H1 (cell line): Measurements from ENCODE around the gene MC5R. TPM values are rescaled to one million over a fixed set of nuclear protein-coding genes. Genes with fewer than 3 reads are reported as not detected.
A peak's percentile ranks its signal among the peaks of the same experiment; 100 is the strongest.

Experiments
- CTCF ChIA-PET: fragments of 300-600 bp; sonication (Branson Sonifier 250); formaldehyde crosslinking; loops from one replicate; lab custom pipeline; 2021; ENCODE audit not compliant: partially characterized antibody; lab: Charles Lee
- POLR2A ChIA-PET: fragments of 300-600 bp; sonication (Branson Sonifier 250); formaldehyde crosslinking; loops from one replicate; lab custom pipeline; 2021; ENCODE audit warnings: inconsistent platforms; ENCODE audit not compliant: partially characterized antibody; lab: Charles Lee
- DNase-seq, 2 experiments: peaks; one replicate each; pipeline versions ENCODE4 v3.0.0 to v3.0.0-alpha.2; 2010 to 2022; ENCODE audit warnings: low spot score in 2 of 2, low read depth in 1 of 2, mixed read lengths in 1 of 2
- FAIRE-seq: peaks from 2 replicates; lab custom pipeline; 2011; peaks lifted over from hg19 to GRCh38; lab: Jason Lieb, UNC
- H2AFZ ChIP-seq: 2 replicates; pipeline ENCODE4 v1.8.1; 2012; ENCODE audit warnings: low read length, inconsistent platforms
- H2AK5ac ChIP-seq: 2 replicates; pipeline ENCODE4 v1.6.1; 2013; ENCODE audit warnings: low read depth, low read length
- H2BK120ac ChIP-seq: replicated peaks from 2 replicates; pipeline ENCODE3; 2013; ENCODE audit warnings: low read depth, low read length, inconsistent platforms
- H2BK12ac ChIP-seq: 2 replicates; pipeline ENCODE4 v1.6.1; 2013; ENCODE audit warnings: low read depth, low read length
- H2BK15ac ChIP-seq: 2 replicates; pipeline ENCODE4 v1.6.1; 2013; ENCODE audit warnings: low read length
- H2BK20ac ChIP-seq: 2 replicates; pipeline ENCODE4 v1.6.1; 2013; ENCODE audit warnings: low read length
- H2BK5ac ChIP-seq: 2 replicates; pipeline ENCODE4 v1.6.1; 2013; ENCODE audit warnings: low read depth, low read length
- H3K14ac ChIP-seq: 2 replicates; pipeline ENCODE4 v1.6.1; 2013; ENCODE audit warnings: inconsistent platforms; ENCODE audit not compliant: insufficient read length
- H3K18ac ChIP-seq: 2 replicates; pipeline ENCODE4 v1.6.1; 2013; ENCODE audit warnings: low read length; ENCODE audit errors: extremely low read depth
- H3K23ac ChIP-seq: 2 replicates; pipeline ENCODE4 v1.6.1; 2013; ENCODE audit warnings: inconsistent platforms; ENCODE audit not compliant: insufficient read length
- H3K23me2 ChIP-seq: 2 replicates; pipeline ENCODE4 v1.6.1; 2013; ENCODE audit warnings: low read depth, low read length
- H3K27ac ChIP-seq: 2 replicates; pipeline ENCODE4 v1.6.1; 2011; ENCODE audit warnings: low read depth, low read length, inconsistent platforms
- H3K27me3 ChIP-seq, 4 experiments: replicated peaks in 1 of 4; 1 replicate in 1 of 4; 2 replicates in 3 of 4; pipeline versions ENCODE4 v1.6.1 to v1.8.1; 2011 to 2013; ENCODE audit warnings: low read length in 3 of 4, mild to moderate bottlenecking in 3 of 4, inconsistent platforms in 2 of 4, mixed read lengths in 2 of 4, moderate library complexity in 1 of 4; ENCODE audit not compliant: control insufficient read depth in 3 of 4, insufficient read depth in 3 of 4; ENCODE audit errors: extremely low read depth in 1 of 4
- H3K36me3 ChIP-seq, 4 experiments: 2 replicates each; pipeline versions ENCODE4 v1.6.1 to v1.8.1; 2011 to 2013; ENCODE audit warnings: mild to moderate bottlenecking in 4 of 4, low read length in 3 of 4, moderate library complexity in 2 of 4, control low read depth in 1 of 4, inconsistent platforms in 1 of 4; ENCODE audit not compliant: insufficient read depth in 4 of 4, control insufficient read depth in 2 of 4
- H3K4ac ChIP-seq: replicated peaks from 2 replicates; pipeline ENCODE3; 2013; ENCODE audit warnings: low read length, low read depth, mixed read lengths, inconsistent platforms; ENCODE audit not compliant: insufficient read length
- H3K4me1 ChIP-seq, 4 experiments: replicated peaks in 1 of 4; 1 replicate in 1 of 4; 2 replicates in 3 of 4; pipeline versions ENCODE4 v1.6.1 to v1.8.1; 2011 to 2013; ENCODE audit warnings: low read length in 3 of 4, inconsistent platforms in 2 of 4, mixed read lengths in 1 of 4; ENCODE audit not compliant: insufficient read depth in 4 of 4, control insufficient read depth in 3 of 4
- H3K4me2 ChIP-seq, 2 experiments: 2 replicates each; pipeline versions ENCODE4 v1.6.1 to v1.8.1; 2011 to 2013; ENCODE audit warnings: low read depth in 2 of 2, low read length in 2 of 2, control low read depth in 1 of 2, inconsistent platforms in 1 of 2, mild to moderate bottlenecking in 1 of 2; ENCODE audit not compliant: insufficient read depth in 1 of 2
- H3K4me3 ChIP-seq, 4 experiments: fragments of 200-600, 300-600 bp in 1 of 4; sonication (generic), shearing (Covaris generic), sonication (Bioruptor Twin) in 1 of 4; 2 replicates each; pipeline versions ENCODE4 v1.5.1 to v1.8.1; 2011 to 2016; ENCODE audit warnings: low read length in 4 of 4, low read depth in 3 of 4, control low read depth in 2 of 4, inconsistent platforms in 2 of 4, mild to moderate bottlenecking in 2 of 4, mixed read lengths in 1 of 4, moderate library complexity in 1 of 4; ENCODE audit not compliant: insufficient read depth in 2 of 4; ENCODE audit errors: extremely low read depth in 1 of 4
- H3K56ac ChIP-seq: replicated peaks from 2 replicates; pipeline ENCODE3; 2013; ENCODE audit warnings: low read depth, mild to moderate bottlenecking, mixed read lengths, low read length, inconsistent platforms; ENCODE audit not compliant: insufficient read length
- H3K79me1 ChIP-seq: 2 replicates; pipeline ENCODE4 v1.6.1; 2013; ENCODE audit warnings: low read depth, low read length, control low read depth
- H3K79me2 ChIP-seq, 2 experiments: 2 replicates each; pipeline versions ENCODE4 v1.6.1 to v1.8.1; 2012 to 2013; ENCODE audit warnings: low read length in 2 of 2, mild to moderate bottlenecking in 2 of 2, inconsistent platforms in 1 of 2; ENCODE audit not compliant: insufficient read depth in 2 of 2, control insufficient read depth in 1 of 2
- H3K9ac ChIP-seq, 4 experiments: replicated peaks in 1 of 4; 1 replicate in 1 of 4; 2 replicates in 3 of 4; pipeline versions ENCODE4 v1.6.1 to v1.8.1; 2011 to 2013; ENCODE audit warnings: low read depth in 3 of 4, low read length in 3 of 4, control low read depth in 2 of 4, mild to moderate bottlenecking in 2 of 4, moderate library complexity in 2 of 4, inconsistent platforms in 1 of 4; ENCODE audit errors: extremely low read depth in 1 of 4
- H3K9me3 ChIP-seq, 2 experiments: 2 replicates each; pipeline versions ENCODE4 v1.6.1 to v1.8.1; 2012 to 2013; ENCODE audit warnings: mild to moderate bottlenecking in 2 of 2, moderate library complexity in 2 of 2, control low read depth in 1 of 2, inconsistent platforms in 1 of 2, low read depth in 1 of 2, low read length in 1 of 2, mixed read lengths in 1 of 2; ENCODE audit not compliant: insufficient read depth in 2 of 2
- H4K20me1 ChIP-seq, 2 experiments: replicated peaks in 1 of 2; 2 replicates each; pipeline versions ENCODE3 to v1.8.1; 2011 to 2013; ENCODE audit warnings: inconsistent platforms in 2 of 2, low read length in 2 of 2, mild to moderate bottlenecking in 1 of 2; ENCODE audit not compliant: insufficient read depth in 2 of 2, control insufficient read depth in 1 of 2
- H4K5ac ChIP-seq: 2 replicates; pipeline ENCODE4 v1.6.1; 2013; ENCODE audit warnings: low read length, low read depth, mixed read lengths, inconsistent platforms; ENCODE audit not compliant: insufficient read length
- H4K8ac ChIP-seq: 2 replicates; pipeline ENCODE4 v1.8.0; 2013; ENCODE audit warnings: mild to moderate bottlenecking, moderate library complexity, low read length, inconsistent platforms; ENCODE audit not compliant: insufficient read depth; ENCODE audit errors: extremely low read depth
- H4K91ac ChIP-seq: replicated peaks from 2 replicates; pipeline ENCODE3; 2013; ENCODE audit warnings: low read length, mixed read lengths, inconsistent platforms; ENCODE audit not compliant: insufficient read length
- CREB1 ChIP-seq: IDR thresholded peaks from 2 replicates; pipeline ENCODE4 v1.6.1; 2012; ENCODE audit warnings: inconsistent platforms
- CTBP2 ChIP-seq: IDR thresholded peaks from 2 replicates; pipeline ENCODE4 v1.7.0; 2011; ENCODE audit warnings: borderline replicate concordance, mild to moderate bottlenecking, moderate library complexity, mixed read lengths, low read length; ENCODE audit not compliant: insufficient read depth, insufficient read length
- EZH2 ChIP-seq: fragments of 200-600 bp; sonication (generic); IDR thresholded peaks from 2 replicates; pipeline ENCODE4 v1.7.1; 2012; ENCODE audit warnings: low read depth, mild to moderate bottlenecking, moderate library complexity, low read length, inconsistent platforms; ENCODE audit not compliant: severe bottlenecking
- HDAC2 ChIP-seq, 2 experiments: fragments of 300-600 bp in 1 of 2; sonication (generic) in 1 of 2; IDR thresholded peaks; 2 replicates each; pipeline ENCODE4 v1.6.1; 2011 to 2012; ENCODE audit warnings: low read depth in 2 of 2, low read length in 2 of 2, mild to moderate bottlenecking in 2 of 2, moderate library complexity in 2 of 2, borderline replicate concordance in 1 of 2, inconsistent platforms in 1 of 2
- POLR2A ChIP-seq, 2 experiments: IDR thresholded peaks; 1 replicate in 1 of 2; 2 replicates in 1 of 2; pipeline ENCODE4 v1.6.1; 2011; ENCODE audit warnings: low read depth in 2 of 2, low read length in 2 of 2, mild to moderate bottlenecking in 2 of 2; ENCODE audit errors: control extremely low read depth in 1 of 2
- WGBS, 2 experiments: shearing (Covaris generic) in 1 of 2; methylation state at CpG; one replicate each; pipeline versions ENCODE4 v1.1.6 to v1.1.7; 2013 to 2015; ENCODE audit warnings: low lambda C conversion rate in 2 of 2, mixed read lengths in 2 of 2, inconsistent platforms in 1 of 2, low coverage in 1 of 2, missing lambda C conversion rate in 1 of 2; ENCODE audit not compliant: insufficient replicate concordance in 2 of 2, insufficient coverage in 1 of 2, insufficient read length in 1 of 2; ENCODE audit errors: extremely low coverage in 1 of 2, missing lambda C conversion rate in 1 of 2; 5-methylcytosine and 5-hydroxymethylcytosine counted together
- polyA plus RNA-seq, 7 experiments: library from polyadenylated mRNA; depleted of rRNA in 3 of 7; stranded (reverse) in 5 of 7; unstranded in 2 of 7; fragments of >200 nt in 5 of 7; fragments of 200-250 nt in 2 of 7; gene quantifications; 1 replicate in 5 of 7; 2 replicates in 1 of 7; 4 replicates in 1 of 7; pipeline versions ENCODE4 v1.2.1 to v1.2.3, GENCODE V29; 2011 to 2013; ENCODE audit warnings: missing spikeins in 2 of 7, mixed read lengths in 2 of 7
- total RNA-seq: library from RNA; stranded (reverse); fragmentation: NEBNext Ultra II Directional; extraction: Animal tissue kit (Norgen Biotek cat#: 25700); gene quantifications from 2 replicates; pipeline ENCODE4 v1.2.1, GENCODE V29; 2021

Gene MC5R
- total and polyA plus RNA-seq, 2 of the 8 experiments (the other 6 are each of a cell fraction or from before 2014, with no cell fraction given): 0.37 to 1.4 TPM

GRCh38 chr18:13797157-13797611 lies 26.8 kb upstream of the MC5R start:
- Histone ChIP-seq H3K4me3 (no peak overlapping the region), H3K18ac (no peak overlapping the region), H2AK5ac (no peak overlapping the region), H3K9me3 (no peaks in the 10 kb centered on the region), H3K9ac (no peak overlapping the region), H4K5ac (no peak overlapping the region), H3K4ac (no peak overlapping the region), H3K4me1 (peaks cover 2 to 11% (median 9%) of the 10 kb centered on the region in 4 experiments), H3K79me2 (no peaks in the 10 kb centered on the region), H2BK15ac (no peak overlapping the region), H2BK5ac (no peak overlapping the region), H3K23ac (no peak overlapping the region), H3K36me3 (no peaks in the 10 kb centered on the region), H2AFZ (no peak overlapping the region), H4K20me1 (no peaks in the 10 kb centered on the region), H3K56ac (no peak overlapping the region), H3K27me3 (peaks cover 0 to 11% (median 3%) of the 10 kb centered on the region in 4 experiments; a peak in 2 of 7 replicates), H3K23me2 (no peaks in the 10 kb centered on the region; the same call in 1 of the 2 replicates), H2BK120ac (no peak overlapping the region), H3K4me2 (no peak overlapping the region), H4K91ac (no peak overlapping the region), H3K27ac (no peak overlapping the region), H2BK20ac (0 out of 2 replicates have a peak overlapping the region, but pooled peaks have one; percentile 9), H4K8ac (no peak overlapping the region), H3K14ac (no peak overlapping the region), H3K79me1 (no peaks in the 10 kb centered on the region), H2BK12ac (no peak overlapping the region)
- DNase-seq (no peak), FAIRE-seq (no peak)
- WGBS, 2 experiments: 93% methylated on average over 3 of the region's 3 CpGs; no CpG with 5 or more reads in 1 of the 2 experiments
- TF ChIP-seq CREB1 (no peak), EZH2 (no peak), HDAC2 (IDR thresholded peaks at IDR 0.05; ENCODE audit: borderline replicate concordance in 1 of 2, low read depth in 2 of 2, low read length in 2 of 2) (no peak), CTBP2 (no peak), POLR2A (IDR thresholded peaks at IDR 0.05; ENCODE audit: control extremely low read depth in 1 of 2, low read depth in 2 of 2, low read length in 2 of 2) (no peak)
- POLR2A ChIA-PET: interaction anchor here (1.1 to 1.7 kb wide), 2 partner anchors 11 to 70 kb away, joined by 3 to 5 read pairs; partner anchors contain the start of genes FAM210A and RNMT
- CTCF ChIA-PET: interaction anchor here (1.0 to 3.3 kb wide), 4 partner anchors 16 to 240 kb away, joined by 3 to 14 read pairs (median 4); no protein-coding TSS in a partner anchor
